ENCODE data around the gene OR5H14.
"Not testable (repeated sequence)": the region's sequence is repeated elsewhere in the genome, so short reads cannot be mapped to it uniquely, and the experiment has no call there.

Gene OR5H14

GRCh38 chr3:98147179-98147578 is at the start of gene OR5H14:
Gene OR5H14, plus strand, starts transcription at chr3:98147479. Its CDS starts 1,907 bp downstream, at chr3:98149386.
- DNase-seq: no peak

DNA sequence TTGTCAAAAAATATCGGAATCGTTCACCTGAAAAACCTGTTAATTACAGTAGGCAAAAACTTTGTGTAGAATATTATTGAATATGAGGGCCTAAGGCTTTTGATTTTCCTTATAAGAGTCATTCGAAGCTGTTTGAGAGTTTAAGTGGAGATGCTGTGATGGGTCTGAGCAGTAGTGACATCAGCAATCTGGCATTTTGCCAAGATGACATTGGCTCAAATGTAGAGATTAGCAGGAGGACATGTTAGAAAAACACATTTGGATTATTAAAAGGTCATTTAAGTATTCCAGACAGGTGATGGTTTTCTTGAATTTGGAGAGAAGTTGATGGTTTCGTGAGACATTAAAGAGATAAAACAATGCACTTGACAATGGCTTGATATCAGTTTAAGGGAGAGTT is 47.4 kb upstream of the OR5H14 start:
- DNase-seq: no peak

- DNase-seq: no peak
These were observed 39.1 kb upstream of the OR5H14 start for GRCh38 chr3:98108162-98108561.

DNA sequence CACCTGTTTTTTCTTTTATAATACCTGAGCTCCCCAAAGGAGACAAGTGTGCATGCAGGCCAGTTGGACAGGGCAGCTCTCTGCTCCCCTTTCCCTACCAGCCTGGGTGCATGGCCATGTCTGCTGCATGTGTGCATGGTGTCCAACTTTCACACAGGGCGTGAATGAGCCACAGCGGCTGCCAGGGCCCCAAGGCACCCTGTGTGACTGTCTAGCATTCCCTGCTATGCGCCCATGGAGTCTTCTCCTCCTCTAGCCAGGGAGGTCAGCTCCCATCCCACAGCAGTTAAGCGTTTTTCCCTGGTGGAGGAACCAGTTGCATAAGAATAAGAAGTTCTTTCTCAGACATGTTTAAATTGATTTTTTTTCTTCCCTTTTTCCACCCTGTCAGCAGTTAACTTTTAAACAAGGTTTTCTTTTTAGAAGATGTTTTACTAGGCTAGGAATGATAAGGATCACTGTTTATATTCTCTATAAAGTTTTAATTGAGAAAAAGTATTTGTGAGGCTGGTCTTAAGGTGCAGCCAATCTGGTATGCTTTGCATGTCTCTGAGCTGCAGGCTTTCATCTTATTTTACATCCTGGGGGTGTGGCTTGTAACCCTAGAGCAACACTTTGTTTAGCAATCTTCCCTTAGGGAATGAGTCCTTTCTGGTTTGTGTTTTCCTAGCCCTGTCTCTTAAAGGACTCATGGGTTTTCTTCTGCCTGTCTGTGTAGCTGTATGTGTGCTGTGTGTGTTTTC is 37.3 kb upstream of the OR5H14 start:
- DNase-seq: no peak

DNA sequence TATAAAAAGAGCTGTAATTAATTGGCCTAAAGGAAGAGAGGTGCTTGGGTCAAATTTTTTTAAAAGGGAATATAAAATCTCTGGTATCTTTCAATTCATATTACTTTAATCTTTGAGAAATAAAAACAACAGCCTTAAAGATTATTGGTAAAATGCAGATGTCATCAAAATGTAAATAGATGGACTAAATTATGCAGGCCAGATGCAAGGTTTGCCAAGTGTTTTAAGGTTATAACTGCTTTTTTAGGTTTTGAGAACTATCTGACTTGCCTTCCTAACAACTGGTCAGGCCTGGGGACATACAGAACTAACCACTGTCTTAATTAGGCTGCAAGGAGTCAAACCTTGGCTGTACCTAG is 36.8 kb upstream of the OR5H14 start:
- DNase-seq: no peak

GRCh38 chr3:98114264-98114663 is 33.0 kb upstream of the OR5H14 start:
- DNase-seq: no peak

DNA sequence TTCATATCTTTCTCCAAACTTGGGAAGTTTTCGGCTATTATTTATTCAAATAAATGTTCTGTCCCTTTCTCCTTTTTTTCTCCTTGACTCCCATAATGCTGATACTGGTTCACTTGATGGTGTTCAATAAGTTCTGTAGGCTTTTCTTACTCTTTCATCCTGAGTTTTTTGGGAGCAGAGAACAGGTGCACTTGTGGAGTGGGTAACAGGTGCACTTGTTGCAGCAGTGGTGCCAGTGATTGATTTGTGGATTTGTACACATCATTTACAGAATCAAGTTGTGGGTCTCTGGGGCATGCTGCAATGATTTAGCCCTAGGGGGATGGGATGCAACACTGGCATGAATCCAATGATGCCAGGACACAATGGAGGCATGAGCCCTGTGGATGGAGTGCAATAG is 31.6 kb upstream of the OR5H14 start:
- DNase-seq: no peak

DNA sequence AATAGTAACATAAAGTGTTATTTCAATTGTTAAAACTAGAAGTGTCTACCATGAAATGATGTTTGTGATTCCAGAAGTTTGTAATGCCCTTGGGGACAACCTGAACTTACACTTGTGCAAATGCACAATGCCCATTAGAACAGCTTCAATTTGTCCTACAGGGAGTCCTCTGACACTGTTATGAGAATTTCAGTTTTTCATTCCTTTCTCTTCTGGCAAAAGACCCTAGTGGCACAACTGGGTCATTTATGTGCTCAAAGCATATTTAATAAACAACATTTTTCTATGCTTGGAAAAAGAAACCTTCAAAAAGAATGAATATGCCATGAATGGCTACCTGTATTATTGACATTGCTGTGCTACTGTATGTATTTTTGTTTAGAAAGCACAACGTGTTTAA is 16.9 kb upstream of the OR5H14 start, which contains the start of gene OR5H1:
Gene OR5H1, plus strand, starts transcription at position 301 of the 400 bp plus-strand sequence. CDS start 1,977 bp downstream, outside the sequence.
- DNase-seq: no peak

GRCh38 chr3:98136631-98137030 is 10.6 kb upstream of the OR5H14 start:
- no peak for DNase-seq

GRCh38 chr3:98137826-98138557 is 9.3 kb upstream of the OR5H14 start:
- not testable (repeated sequence) for DNase-seq

DNA sequence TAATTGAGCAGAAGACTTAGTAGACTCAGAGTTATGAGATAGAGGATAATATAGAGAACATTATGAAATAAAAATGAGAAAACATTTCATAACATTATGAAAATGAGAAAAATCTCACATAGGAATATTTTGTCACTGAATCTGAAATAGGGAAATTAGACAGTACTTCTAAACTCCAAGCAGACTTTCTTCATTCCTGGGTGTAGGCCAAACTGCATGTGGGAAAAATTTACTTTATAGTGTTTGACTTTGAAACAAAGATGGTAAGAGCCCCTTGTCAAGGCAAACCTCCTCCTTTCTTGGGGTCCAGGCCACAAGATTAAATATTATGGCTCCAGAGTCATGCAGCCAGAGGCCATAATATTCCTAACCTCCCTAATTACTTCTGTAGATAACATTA is 6.7 kb upstream of the OR5H14 start:
- no peak for DNase-seq

DNA sequence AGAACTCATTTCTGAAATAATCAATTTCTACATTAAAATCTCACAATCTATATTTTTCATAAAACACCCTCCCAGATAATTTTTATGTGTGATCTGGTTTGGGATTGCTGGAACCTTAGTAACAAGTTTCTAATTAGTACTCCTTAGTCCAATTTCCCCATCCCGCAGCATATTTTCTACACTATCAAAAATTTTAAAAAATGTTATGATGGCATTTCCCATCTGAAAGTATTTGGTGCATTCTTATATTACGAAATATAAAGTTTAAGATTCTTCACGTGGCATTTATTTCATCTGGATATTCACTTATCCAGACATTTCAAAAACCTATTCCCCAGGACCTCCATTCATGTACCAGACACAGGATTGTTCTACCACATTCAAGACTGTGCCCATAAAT is 1.5 kb downstream of the OR5H14 start:
- no peak for DNase-seq

- DNase-seq: not testable (repeated sequence)
These were observed 2.2 kb downstream of the OR5H14 start for GRCh38 chr3:98149456-98149855.

DNA sequence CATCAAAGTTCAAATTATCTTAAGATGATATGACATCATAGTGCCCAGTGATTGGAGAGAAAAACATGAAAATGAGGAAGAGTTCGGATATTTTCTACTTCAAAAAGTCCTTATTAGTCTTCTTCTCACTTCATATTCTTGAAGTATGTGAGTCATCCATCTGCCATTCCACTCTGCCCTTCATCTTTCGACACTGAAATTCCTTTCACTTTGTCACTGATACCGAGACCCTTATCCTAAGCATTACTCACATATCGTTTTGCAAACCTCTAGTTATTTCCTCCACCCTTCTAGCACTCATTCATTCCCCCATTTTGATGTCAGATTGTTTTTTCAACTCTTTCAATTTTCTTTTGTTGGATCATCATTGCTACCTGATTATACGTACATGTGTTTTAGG is 4.0 kb downstream of the OR5H14 start:
- no peak for DNase-seq

GRCh38 chr3:98166396-98166795 is 19.1 kb downstream of the OR5H14 start, which contains the start of gene OR5H15:
Gene OR5H15, plus strand, starts transcription at chr3:98166696. Its CDS starts 2,004 bp downstream, at chr3:98168700.
- no peak for DNase-seq

- no peak for DNase-seq
These were observed 23.8 kb downstream of the OR5H14 start for GRCh38 chr3:98171071-98171470.

DNA sequence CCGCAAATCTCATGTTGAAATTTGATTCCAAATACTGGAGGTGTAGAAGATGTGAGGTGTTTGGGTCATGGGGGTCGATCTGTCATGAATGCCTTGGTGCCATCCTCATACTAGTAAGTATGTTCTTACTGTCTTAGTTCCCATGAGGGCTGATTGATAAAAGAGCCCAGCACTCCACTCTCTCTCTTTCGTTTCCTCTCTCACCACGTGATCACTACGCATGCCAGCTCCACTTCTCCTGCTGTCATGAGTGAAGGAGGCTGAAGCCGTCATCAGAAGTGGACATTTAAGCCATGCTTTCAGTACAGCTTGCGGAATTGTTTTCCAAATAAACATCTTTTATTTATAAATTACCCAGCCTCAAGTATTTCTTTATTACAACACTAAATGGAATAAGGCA is 25.3 kb downstream of the OR5H14 start:
- no peak for DNase-seq

DNA sequence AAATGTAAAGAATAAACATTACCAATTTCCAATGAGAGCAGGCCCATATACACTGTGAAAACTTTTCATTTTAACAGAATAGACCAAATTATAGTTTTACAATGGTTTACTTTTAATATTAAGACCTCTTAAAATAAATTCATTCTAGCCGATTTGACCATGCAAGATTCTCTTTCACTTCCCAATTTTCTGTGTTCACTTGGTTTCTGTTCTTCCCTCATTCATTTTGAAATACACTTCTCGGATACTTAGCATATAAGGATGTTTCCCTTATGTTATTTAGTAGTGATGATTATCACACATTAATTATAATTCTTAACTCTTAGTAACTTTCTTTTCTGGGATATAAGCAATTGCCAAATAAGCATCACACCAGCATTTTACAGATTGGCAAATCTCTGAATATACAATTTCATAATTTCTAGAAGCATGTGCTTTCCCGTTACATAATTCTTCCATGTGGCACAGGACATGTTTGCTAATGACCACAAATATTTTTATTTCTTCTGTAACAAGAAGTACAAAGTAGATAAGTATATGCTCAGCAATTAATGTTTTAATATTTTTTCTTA is 33.1 kb downstream of the OR5H14 start:
- DNase-seq: no peak

DNA sequence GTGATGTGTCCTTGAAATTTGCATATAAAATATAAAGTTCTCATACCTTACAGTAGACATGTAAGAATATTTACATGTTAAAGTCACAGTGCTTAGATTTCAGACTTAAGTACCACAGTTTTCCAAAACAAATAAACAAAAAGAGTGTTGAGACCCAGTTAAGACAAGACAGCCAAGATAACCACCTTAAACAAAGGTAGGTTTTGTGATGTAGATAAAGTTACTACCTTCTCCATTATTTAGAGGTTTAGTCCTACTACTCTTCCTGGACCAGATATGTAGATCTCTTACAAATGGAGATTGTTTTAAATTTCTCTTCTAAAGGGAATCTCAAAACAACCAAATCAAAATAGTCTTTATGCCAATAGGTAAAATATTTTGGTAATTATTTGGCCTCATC is 34.9 kb downstream of the OR5H14 start:
- no peak for DNase-seq

DNA sequence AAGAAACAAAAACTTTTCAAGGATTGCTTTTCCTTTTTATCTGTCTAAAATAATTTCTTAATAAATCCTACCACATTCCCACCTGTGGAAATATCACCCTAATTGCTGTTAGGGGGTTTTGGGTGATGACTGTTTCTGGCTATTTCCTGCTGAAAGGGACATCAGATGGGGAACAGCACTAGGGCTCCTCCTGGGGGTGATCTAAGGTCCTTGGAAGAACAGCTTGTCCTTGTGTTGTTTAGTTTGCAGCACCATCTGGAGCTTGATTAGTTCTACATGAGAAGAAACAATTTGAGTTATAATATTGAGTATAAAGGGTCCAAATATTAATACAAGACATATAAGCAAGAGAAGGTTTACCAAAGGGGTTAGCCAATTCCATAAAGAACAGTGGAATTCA is 37.9 kb downstream of the OR5H14 start:
- DNase-seq: no peak

DNA sequence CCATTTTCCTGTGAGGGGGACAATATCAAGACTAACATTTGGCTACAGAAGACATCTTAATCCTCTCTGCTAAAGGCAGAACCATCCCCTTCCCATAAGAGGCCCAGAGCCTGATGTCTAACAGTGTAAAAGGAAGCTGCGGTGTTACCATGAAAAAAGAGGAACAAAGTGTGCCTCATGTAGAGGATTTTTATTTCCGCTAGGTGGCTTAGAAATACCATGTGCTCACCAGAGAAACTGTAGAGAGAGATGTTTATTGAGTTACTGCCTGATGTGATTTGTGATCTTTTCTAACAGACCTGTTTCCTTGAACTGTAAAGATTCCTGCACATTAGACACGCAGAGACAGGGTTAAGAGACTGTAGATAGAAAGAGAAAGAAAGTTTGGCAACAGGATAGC is 41.3 kb downstream of the OR5H14 start:
- DNase-seq: no peak

- DNase-seq: not testable (repeated sequence)
These were observed 43.6 kb downstream of the OR5H14 start for GRCh38 chr3:98190911-98191310.

GRCh38 chr3:98196293-98196692 is 49.0 kb downstream of the OR5H14 start:
- DNase-seq: not testable (repeated sequence)

GRCh38 chr3:98199020-98199419 is 51.7 kb downstream of the OR5H14 start:
- DNase-seq: no peak
